ENCODE results near the gene ZNF487. TPM values are rescaled to one million over a fixed set of nuclear protein-coding genes. Genes with fewer than 3 reads are reported as not detected.
"Not testable (repeated sequence)": the region's sequence is repeated elsewhere in the genome, so short reads cannot be mapped to it uniquely, and the experiment has no call there.

The ZNF487 gene
- total RNA-seq, 1 donor from 2014 or later, result 5.6 TPM

- intact Hi-C loops (cut with DNase I), result no loop called here
- Histone ChIP-seq H3K4me3 (peak overlapping the region; percentile 72), H3K27me3 (no peaks in the 10 kb centered on the region), H3K4me1 (peaks cover 8% of the 10 kb centered on the region), H3K36me3 (no peaks in the 10 kb centered on the region), H3K27ac (peak overlapping the region; percentile 100), H3K9me3 (no peaks in the 10 kb centered on the region)
- DNase-seq (no peak), ATAC-seq (no peak)
- no peak for TF ChIP-seq CTCF (IDR thresholded peaks at IDR 0.05)
Observed at GRCh38 chr10:43421201-43421507, 15.8 kb upstream of the ZNF487 start.

GRCh38 chr10:43421519-43421918, 15.4 kb upstream of the ZNF487 start:
- Histone ChIP-seq H3K27me3 (no peaks in the 10 kb centered on the region), H3K36me3 (no peaks in the 10 kb centered on the region), H3K9me3 (no peaks in the 10 kb centered on the region), H3K27ac (peak overlapping the region; percentile 100), H3K4me3 (peak overlapping the region; percentile 72), H3K4me1 (peaks cover 8% of the 10 kb centered on the region)
- intact Hi-C loops (cut with DNase I), result no loop called here
- no peak for ATAC-seq
- no peak for DNase-seq
- no peak for TF ChIP-seq CTCF (IDR thresholded peaks at IDR 0.05)

GRCh38 chr10:43421944-43422343, 15.0 kb upstream of the ZNF487 start:
- H3K4me1 ChIP-seq; H3K4me3 ChIP-seq; H3K36me3 ChIP-seq; intact Hi-C loops (cut with DNase I); H3K9me3 ChIP-seq; DNase-seq; ATAC-seq; H3K27me3 ChIP-seq: not testable (repeated sequence)
- H3K27ac ChIP-seq, result peak overlapping the region; percentile 100

GRCh38 chr10:43424416-43424815, 12.5 kb upstream of the ZNF487 start:
- no peak for TF ChIP-seq CTCF (IDR thresholded peaks at IDR 0.05)
- ATAC-seq, result no peak
- Histone ChIP-seq H3K27ac (no peak overlapping the region), H3K9me3 (no peaks in the 10 kb centered on the region), H3K36me3 (no peaks in the 10 kb centered on the region), H3K27me3 (no peaks in the 10 kb centered on the region), H3K4me3 (no peak overlapping the region), H3K4me1 (peaks cover 8% of the 10 kb centered on the region)
- intact Hi-C loops (cut with DNase I), result no loop called here
- no peak for DNase-seq

- not testable (repeated sequence) for H3K9me3 ChIP-seq, DNase-seq, ATAC-seq
Observed at GRCh38 chr10:43426476-43426875, 10.4 kb upstream of the ZNF487 start.

GRCh38 chr10:43427166-43427825, 9.6 kb upstream of the ZNF487 start:
- H3K9me3 ChIP-seq, result no peaks in the 10 kb centered on the region
- no peak for TF ChIP-seq CTCF (IDR thresholded peaks at IDR 0.05)
- intact Hi-C loops (cut with DNase I), result no loop called here
- no peaks in the 10 kb centered on the region for H3K36me3 ChIP-seq
- H3K27ac ChIP-seq, result no peak overlapping the region
- ATAC-seq, result no peak
- H3K27me3 ChIP-seq, result no peaks in the 10 kb centered on the region
- DNase-seq, result no peak
- H3K4me3 ChIP-seq, result no peak overlapping the region
- no peaks in the 10 kb centered on the region for H3K4me1 ChIP-seq

More at GRCh38 chr10:43426476-43426875, 10.4 kb upstream of the ZNF487 start:
- intact Hi-C loops (cut with DNase I); H3K27ac ChIP-seq; H3K4me3 ChIP-seq; H3K27me3 ChIP-seq; H3K36me3 ChIP-seq; H3K4me1 ChIP-seq: not testable (repeated sequence)
